Measurements from ENCODE around the gene GOLGA2. TPM values are rescaled to one million over a fixed set of nuclear protein-coding genes. Genes with fewer than 3 reads are reported as not detected.

GOLGA2 gene
- total and polyA plus RNA-seq, 3 donors from 2014 or later: 79.8 to 133 (median 103) TPM

- Histone ChIP-seq H3K9me3 (no peaks in the 10 kb centered on the region), H3K4me3 (no peak overlapping the region), H3K36me3 (ENCODE audit: low read depth, missing control alignments) (no peaks in the 10 kb centered on the region), H3K4me1 (no peaks in the 10 kb centered on the region), H3K27me3 (no peaks in the 10 kb centered on the region), H3K27ac (no peak overlapping the region)
- TF ChIP-seq POLR2A (IDR thresholded peaks at IDR 0.05): no peak
- TF ChIP-seq CTCF (IDR thresholded peaks at IDR 0.05): no peak
- WGBS, 2 donors: 81 to 82% methylated on average over 3 of the region's 3 CpGs
- intact Hi-C loops (cut with DNase I; ENCODE audit: low total_unique reads): no loop called here
- no peak for DNase-seq
Measured at GRCh38 chr9:128251732-128252100, 24.1 kb downstream of the GOLGA2 start.

- Histone ChIP-seq H3K4me3 (peak overlapping the region; percentile 49 to 60), H3K9me3 (no peaks in the 10 kb centered on the region), H3K4me1 (no peaks in the 10 kb centered on the region), H3K36me3 (ENCODE audit: low read depth, missing control alignments) (no peaks in the 10 kb centered on the region), H3K27me3 (no peaks in the 10 kb centered on the region), H3K27ac (no peak overlapping the region)
- TF ChIP-seq CTCF (IDR thresholded peaks at IDR 0.05): no peak
- TF ChIP-seq POLR2A (IDR thresholded peaks at IDR 0.05): no peak
- intact Hi-C loops (cut with DNase I; ENCODE audit: low total_unique reads): no loop called here
- 36 to 46% methylated on average over 24 to 43 of the region's 43 CpGs for WGBS, 2 donors
- no peak for DNase-seq
Measured at GRCh38 chr9:128250839-128251731, 24.7 kb downstream of the GOLGA2 start.

- H3K27me3 ChIP-seq: no peaks in the 10 kb centered on the region
- peak overlapping the region; percentile 49 to 60 for H3K4me3 ChIP-seq
- H3K9me3 ChIP-seq: no peaks in the 10 kb centered on the region
- WGBS, 2 donors: 33 to 38% methylated on average over 16 to 46 of the region's 81 CpGs
- intact Hi-C loops (cut with DNase I; ENCODE audit: low total_unique reads): no loop called here
- peak; percentile 91 for DNase-seq
- H3K27ac ChIP-seq: no peak overlapping the region
- H3K36me3 ChIP-seq (ENCODE audit: low read depth, missing control alignments): no peaks in the 10 kb centered on the region
- peaks cover 6% of the 10 kb centered on the region for H3K4me1 ChIP-seq
- TF ChIP-seq POLR2A (IDR thresholded peaks at IDR 0.05): no peak
Measured at GRCh38 chr9:128249908-128250838, 25.6 kb downstream of the GOLGA2 start.

- 71 to 84% methylated on average over 8 of the region's 8 CpGs for whole genome bisulfite sequencing, 2 donors
- DNase-seq: no peak
- Histone ChIP-seq H3K4me1 (peaks cover 13% of the 10 kb centered on the region), H3K9me3 (no peaks in the 10 kb centered on the region), H3K27ac (no peak overlapping the region), H3K36me3 (ENCODE audit: low read depth, missing control alignments) (no peaks in the 10 kb centered on the region), H3K27me3 (no peaks in the 10 kb centered on the region), H3K4me3 (no peak overlapping the region)
- intact Hi-C loops (cut with DNase I; ENCODE audit: low total_unique reads): no loop called here
- TF ChIP-seq CTCF (IDR thresholded peaks at IDR 0.05) (no peak), POLR2A (IDR thresholded peaks at IDR 0.05) (no peak)
Measured at GRCh38 chr9:128249558-128249907, 26.3 kb downstream of the GOLGA2 start.

- Histone ChIP-seq H3K4me1 (peaks cover 15% of the 10 kb centered on the region), H3K36me3 (ENCODE audit: low read depth, missing control alignments) (no peaks in the 10 kb centered on the region), H3K27me3 (no peaks in the 10 kb centered on the region), H3K27ac (no peak overlapping the region), H3K4me3 (no peak overlapping the region), H3K9me3 (no peaks in the 10 kb centered on the region)
- no peak for DNase-seq
- 89 to 98% methylated on average over 3 to 5 of the region's 5 CpGs for WGBS, 2 donors
- TF ChIP-seq POLR2A (IDR thresholded peaks at IDR 0.05): no peak
- no peak for TF ChIP-seq CTCF (IDR thresholded peaks at IDR 0.05)
- intact Hi-C loops (cut with DNase I; ENCODE audit: low total_unique reads): no loop called here
Measured at GRCh38 chr9:128247226-128247803, 28.5 kb downstream of the GOLGA2 start.
